Activated CD8-positive, alpha-beta memory T cell treated with anti-CD3 and anti-CD28 coated beads, Interleukin-2, amount 10 ng/mL, durations not matched to agents 7 days and 5 days (primary cell): ENCODE data around the gene ARHGAP12. TPM values are rescaled to one million over a fixed set of nuclear protein-coding genes. Genes with fewer than 3 reads are reported as not detected.

ENCODE experiments used
- ATAC-seq: fragments of 150-1000 bp; cut with Tn5 transposase; one replicate; pipeline ENCODE4 v1.10.0; 2021; ENCODE audit warnings: moderate library complexity
- CTCF ChIA-PET: fragments of 350-600 bp; sonication (Branson Sonifier 250); formaldehyde crosslinking; loops from one replicate; lab custom pipeline; 2021; ENCODE audit warnings: antibody characterized with exemption; lab: Charles Lee
- DNase-seq: peaks from one replicate; pipeline ENCODE4 v3.0.0-alpha.2; 2020
- H3K27ac Mint-ChIP-seq: one replicate; pipeline ENCODE4 v1.8.0; 2021; ENCODE audit warnings: mild to moderate bottlenecking, mixed read lengths
- H3K27me3 Mint-ChIP-seq: one replicate; pipeline ENCODE4 v1.8.0; 2021; ENCODE audit warnings: mixed read lengths
- H3K36me3 Mint-ChIP-seq: one replicate; pipeline ENCODE4 v1.8.0; 2021; ENCODE audit warnings: mild to moderate bottlenecking, mixed read lengths
- H3K4me1 Mint-ChIP-seq: one replicate; pipeline ENCODE4 v1.8.0; 2021; ENCODE audit warnings: mixed read lengths
- H3K4me3 Mint-ChIP-seq: one replicate; pipeline ENCODE4 v1.8.0; 2021; ENCODE audit warnings: mild to moderate bottlenecking, moderate library complexity, mixed read lengths
- H3K9me3 Mint-ChIP-seq: one replicate; pipeline ENCODE4 v1.8.0; 2022; ENCODE audit warnings: low read depth, mixed read lengths
- total RNA-seq, 2 experiments: library from RNA; stranded (reverse); gene quantifications; one replicate each; pipeline ENCODE4 v1.2.3, GENCODE V29; 2021

The ARHGAP12 gene
- total RNA-seq, 2 experiments from 2014 or later, result 3.0 to 7.8 TPM

- Mint-ChIP-seq H3K27me3 (peaks cover 6% of the 10 kb centered on the region), H3K4me3 (no peak overlapping the region), H3K4me1 (peaks cover 7% of the 10 kb centered on the region), H3K27ac (no peak overlapping the region), H3K36me3 (no peaks in the 10 kb centered on the region), H3K9me3 (no peaks in the 10 kb centered on the region)
- CTCF ChIA-PET, result no interaction called here
- DNase-seq (no peak), ATAC-seq (no peak)
These were observed 12.4 kb upstream of the ARHGAP12 start for GRCh38 chr10:31940839-31941653.

GRCh38 chr10:31939797-31940708 is 11.4 kb upstream of the ARHGAP12 start:
- DNase-seq (no peak), ATAC-seq (no peak)
- H3K36me3 Mint-ChIP-seq, result no peaks in the 10 kb centered on the region
- H3K9me3 Mint-ChIP-seq, result no peaks in the 10 kb centered on the region
- H3K27ac Mint-ChIP-seq, result no peak overlapping the region
- H3K27me3 Mint-ChIP-seq, result peaks cover 6% of the 10 kb centered on the region
- CTCF ChIA-PET, result no interaction called here
- peaks cover 7% of the 10 kb centered on the region for H3K4me1 Mint-ChIP-seq
- no peak overlapping the region for H3K4me3 Mint-ChIP-seq

- Mint-ChIP-seq H3K4me3 (no peak overlapping the region), H3K27me3 (peaks cover 6% of the 10 kb centered on the region), H3K36me3 (no peaks in the 10 kb centered on the region), H3K4me1 (peaks cover 7% of the 10 kb centered on the region), H3K9me3 (no peaks in the 10 kb centered on the region), H3K27ac (no peak overlapping the region)
- CTCF ChIA-PET, result no interaction called here
- ATAC-seq, result no peak
- no peak for DNase-seq
These were observed 8.7 kb upstream of the ARHGAP12 start for GRCh38 chr10:31937371-31937770.

DNA sequence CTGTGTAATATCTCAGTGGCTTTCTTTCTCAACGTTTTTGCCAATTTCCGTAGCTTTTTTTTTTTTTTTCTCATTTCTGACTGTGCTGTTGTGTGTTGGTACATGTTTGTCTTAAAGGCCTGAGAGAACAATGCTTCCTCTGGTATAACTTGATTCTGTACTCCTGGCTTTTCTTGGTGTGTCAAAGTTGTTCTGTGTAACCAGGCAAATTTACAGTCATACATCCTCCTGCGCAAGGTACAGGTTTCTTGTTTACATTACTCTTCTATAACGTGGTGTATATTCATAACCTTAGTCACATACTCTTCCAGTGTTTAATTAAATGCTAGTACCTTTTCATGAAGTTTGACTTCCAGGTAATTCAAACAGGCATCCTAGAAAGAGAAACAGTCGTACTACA is 8.3 kb upstream of the ARHGAP12 start:
- DNase-seq (no peak), ATAC-seq (no peak)
- Mint-ChIP-seq H3K27me3 (peaks cover 6% of the 10 kb centered on the region), H3K36me3 (no peaks in the 10 kb centered on the region), H3K4me1 (peaks cover 7% of the 10 kb centered on the region), H3K4me3 (no peak overlapping the region), H3K9me3 (no peaks in the 10 kb centered on the region), H3K27ac (no peak overlapping the region)
- CTCF ChIA-PET, result interaction anchor here (0.6 to 1.9 kb wide), 2 partner anchors 70 to 75 kb away, joined by 3 to 5 read pairs; no protein-coding TSS in a partner anchor

- Mint-ChIP-seq H3K4me3 (no peak overlapping the region), H3K27me3 (peaks cover 3% of the 10 kb centered on the region), H3K9me3 (no peaks in the 10 kb centered on the region), H3K4me1 (peaks cover 7% of the 10 kb centered on the region), H3K36me3 (no peaks in the 10 kb centered on the region), H3K27ac (no peak overlapping the region)
- DNase-seq, result no peak
- no peak for ATAC-seq
- CTCF ChIA-PET, result interaction anchor here (1.0 to 1.9 kb wide), 2 partner anchors 8 to 74 kb away, joined by 3 to 5 read pairs; no protein-coding TSS in a partner anchor
These were observed 7.5 kb upstream of the ARHGAP12 start for GRCh38 chr10:31936086-31936485.

DNA sequence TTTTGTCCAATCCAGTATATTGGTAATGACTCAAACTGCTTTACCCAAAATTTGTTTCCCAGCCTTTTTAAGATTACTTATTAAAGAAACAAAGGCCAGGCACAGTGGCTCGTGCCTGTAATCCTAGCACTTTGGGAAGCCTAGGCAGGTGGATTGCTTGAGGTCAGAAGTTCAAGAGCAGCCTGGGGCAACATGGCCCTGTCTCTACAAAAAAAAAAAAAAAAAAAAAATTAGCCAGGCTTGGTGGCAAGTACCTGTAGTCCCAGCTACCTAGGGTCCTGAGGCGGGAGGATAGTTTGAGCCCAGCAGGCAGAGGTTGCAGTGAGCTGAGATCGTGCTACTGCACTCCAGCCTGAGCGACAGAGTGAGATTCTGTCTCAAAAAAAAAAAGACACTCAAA is 7.0 kb upstream of the ARHGAP12 start:
- no peaks in the 10 kb centered on the region for H3K9me3 Mint-ChIP-seq
- CTCF ChIA-PET, result interaction anchor here (1.0 to 1.9 kb wide), 3 partner anchors 9 to 73 kb away, joined by 3 to 5 read pairs (median 3); no protein-coding TSS in a partner anchor
- peaks cover 6% of the 10 kb centered on the region for H3K27me3 Mint-ChIP-seq
- no peak overlapping the region for H3K4me3 Mint-ChIP-seq
- no peaks in the 10 kb centered on the region for H3K36me3 Mint-ChIP-seq
- ATAC-seq, result no peak
- H3K4me1 Mint-ChIP-seq, result peaks cover 10% of the 10 kb centered on the region
- no peak overlapping the region for H3K27ac Mint-ChIP-seq
- DNase-seq, result no peak

DNA sequence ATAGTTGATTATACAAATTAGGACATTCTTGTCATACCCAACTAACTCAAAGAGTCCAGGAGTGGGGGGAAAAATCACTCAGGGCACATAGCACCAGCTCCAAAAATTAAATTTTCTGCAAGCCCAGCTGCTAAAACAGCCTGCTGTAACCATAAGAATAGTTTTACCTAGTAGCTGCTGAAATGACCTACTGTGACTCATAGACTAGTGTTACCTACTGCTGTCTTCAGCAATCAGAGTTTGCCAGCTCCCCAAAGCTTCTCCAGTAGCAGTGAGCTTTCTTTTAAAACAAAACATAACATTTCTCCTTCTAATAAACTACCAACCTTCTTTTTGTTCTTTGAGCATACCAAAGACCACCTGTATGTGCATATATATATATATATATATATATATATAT is 4.2 kb upstream of the ARHGAP12 start:
- H3K4me1 Mint-ChIP-seq, result peaks cover 19% of the 10 kb centered on the region
- H3K27me3 Mint-ChIP-seq, result peaks cover 7% of the 10 kb centered on the region
- H3K36me3 Mint-ChIP-seq, result no peaks in the 10 kb centered on the region
- CTCF ChIA-PET, result no interaction called here
- no peak overlapping the region for H3K4me3 Mint-ChIP-seq
- ATAC-seq, result no peak
- H3K27ac Mint-ChIP-seq, result no peak overlapping the region
- no peaks in the 10 kb centered on the region for H3K9me3 Mint-ChIP-seq
- no peak for DNase-seq

- Mint-ChIP-seq H3K4me3 (no peak overlapping the region), H3K27me3 (peaks cover 7% of the 10 kb centered on the region)
These were observed 2.2 kb upstream of the ARHGAP12 start for GRCh38 chr10:31930856-31931255.

DNA sequence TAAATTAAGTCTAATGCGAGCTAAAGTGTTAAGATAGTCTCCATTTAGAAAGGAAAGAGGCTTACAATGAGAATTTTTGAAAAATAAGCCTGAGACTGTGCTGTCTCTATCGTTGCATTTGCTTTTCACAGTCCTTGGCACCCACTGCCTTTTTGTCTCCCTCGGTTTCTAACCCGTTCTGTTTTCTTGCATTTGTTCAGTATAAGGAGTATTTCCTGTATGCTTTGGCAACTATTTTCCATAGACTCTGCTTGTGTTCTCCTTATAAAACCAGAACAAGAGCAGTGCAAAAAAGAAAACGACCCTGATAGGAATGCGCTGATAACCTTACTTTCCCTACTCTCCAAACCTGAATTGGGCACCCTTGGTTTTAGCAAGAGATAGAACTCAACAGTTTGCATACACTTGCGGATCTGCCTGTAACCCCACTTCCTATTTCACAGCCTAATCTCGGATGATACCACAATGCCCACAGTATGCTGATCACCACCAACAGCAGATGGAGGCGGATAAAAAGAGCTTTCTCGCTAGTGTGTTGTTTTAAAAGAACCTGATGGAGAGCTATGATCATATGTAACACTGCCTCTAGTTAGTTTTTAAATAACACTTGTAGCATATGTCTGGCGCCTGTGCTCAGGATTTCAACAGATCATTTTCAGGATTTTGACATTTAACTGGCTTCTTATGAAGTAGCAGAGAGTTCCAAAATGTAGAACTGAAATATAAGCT is 1.6 kb upstream of the ARHGAP12 start:
- ATAC-seq, result peak; percentile 41
- peak overlapping the region; percentile 65 for H3K27ac Mint-ChIP-seq
- peaks cover 37% of the 10 kb centered on the region for H3K4me1 Mint-ChIP-seq
- peaks cover 7% of the 10 kb centered on the region for H3K27me3 Mint-ChIP-seq
- peak; percentile 78 for DNase-seq
- no peaks in the 10 kb centered on the region for H3K36me3 Mint-ChIP-seq
- peak overlapping the region; percentile 82 for H3K4me3 Mint-ChIP-seq
- CTCF ChIA-PET, result interaction anchor here (0.8 to 2.4 kb wide), 7 partner anchors 9 to 1176 kb away, joined by 3 to 7 read pairs (median 3); no protein-coding TSS in a partner anchor
- no peaks in the 10 kb centered on the region for H3K9me3 Mint-ChIP-seq

More at GRCh38 chr10:31930856-31931255, 2.2 kb upstream of the ARHGAP12 start:
- Mint-ChIP-seq H3K4me1 (peaks cover 35% of the 10 kb centered on the region), H3K9me3 (no peaks in the 10 kb centered on the region), H3K27ac (no peak overlapping the region), H3K36me3 (no peaks in the 10 kb centered on the region)
- ATAC-seq, result no peak
- CTCF ChIA-PET, result interaction anchor here (0.8 to 2.4 kb wide), 4 partner anchors 10 to 73 kb away, joined by 3 to 7 read pairs (median 4); no protein-coding TSS in a partner anchor
- DNase-seq, result no peak

- ATAC-seq (peak; percentile 6), DNase-seq (peak; percentile 54)
- peak overlapping the region; percentile 65 for H3K27ac Mint-ChIP-seq
- peaks cover 7% of the 10 kb centered on the region for H3K27me3 Mint-ChIP-seq
- H3K9me3 Mint-ChIP-seq, result no peaks in the 10 kb centered on the region
- CTCF ChIA-PET, result interaction anchor here (0.8 to 2.4 kb wide), 6 partner anchors 8 to 1175 kb away, joined by 3 to 7 read pairs (median 3); no protein-coding TSS in a partner anchor
- H3K4me3 Mint-ChIP-seq, result peak overlapping the region; percentile 82
- peaks cover 42% of the 10 kb centered on the region for H3K4me1 Mint-ChIP-seq
- no peaks in the 10 kb centered on the region for H3K36me3 Mint-ChIP-seq
These were observed 811 bp upstream of the ARHGAP12 start for GRCh38 chr10:31929261-31930022.

DNA sequence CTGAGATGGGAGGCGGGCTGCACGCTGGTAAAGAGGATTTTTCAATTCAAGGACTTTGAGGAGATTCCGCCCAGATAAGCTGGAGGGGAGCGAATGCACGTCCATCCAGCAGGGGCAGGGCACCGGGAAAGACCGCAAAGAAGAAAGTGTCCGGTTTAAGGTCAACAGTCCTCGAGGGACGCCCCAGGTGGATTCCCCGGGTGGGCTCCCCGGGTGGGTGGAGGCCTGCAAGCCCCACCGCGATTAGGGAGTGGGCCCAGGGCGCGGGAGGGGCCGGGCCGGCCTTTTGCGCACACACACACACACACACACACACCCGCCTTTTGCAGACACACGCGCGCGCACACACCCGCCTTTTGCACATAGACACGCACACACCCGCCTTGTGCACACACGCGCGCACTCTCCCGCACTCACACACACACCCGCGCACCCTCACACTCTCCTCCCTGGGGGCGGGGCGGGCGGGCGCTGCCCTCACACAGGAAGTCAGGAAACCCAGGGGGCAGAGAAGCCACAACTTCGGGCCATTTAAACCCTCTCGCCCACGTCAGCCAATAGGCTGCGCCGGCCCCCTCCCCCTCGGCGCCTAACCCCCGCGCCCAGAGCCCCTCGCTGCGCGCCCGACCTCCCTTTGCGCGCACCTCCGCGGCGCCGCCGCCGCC is 615 bp downstream of the ARHGAP12 start:
- Mint-ChIP-seq H3K36me3 (peaks cover under 1% of the 10 kb centered on the region), H3K4me3 (peak overlapping the region; percentile 82), H3K27ac (peak overlapping the region; percentile 73), H3K4me1 (peaks cover 55% of the 10 kb centered on the region), H3K9me3 (no peaks in the 10 kb centered on the region), H3K27me3 (peaks cover 7% of the 10 kb centered on the region)
- CTCF ChIA-PET, result interaction anchor here (0.9 to 2.0 kb wide), 3 partner anchors 9 to 126 kb away, joined by 3 to 7 read pairs (median 4); no protein-coding TSS in a partner anchor
- DNase-seq, result peak; percentile 67
- ATAC-seq, result peak; percentile 56
